NCI-H82 treated with DMSO at 0.1 percent for 48 hours (cell line): Measurements from ENCODE around the gene SENP2.
"Not testable (repeated sequence)": the region's sequence is repeated elsewhere in the genome, so short reads cannot be mapped to it uniquely, and the experiment has no call there.

Experiments used
- DNase-seq: peaks from one replicate; lab custom pipeline; 2025; ENCODE audit not compliant: unreplicated experiment; lab: John Stamatoyannopoulos, UW

SENP2 gene

GRCh38 chr3:185585859-185586685 lies at the start of gene SENP2:
TSS of gene SENP2 (plus strand) at chr3:185586295. CDS start at chr3:185586414, 119 bp downstream.
- peak; percentile 99 for DNase-seq

- DNase-seq, result no peak
Observed at GRCh38 chr3:185537369-185537970, 48.6 kb upstream of the SENP2 start.

- DNase-seq, result no peak
Observed at GRCh38 chr3:185539934-185540333, 46.2 kb upstream of the SENP2 start.

GRCh38 chr3:185540695-185541094 lies 45.4 kb upstream of the SENP2 start:
- DNase-seq, result no peak

GRCh38 chr3:185549122-185549521 lies 37.0 kb upstream of the SENP2 start:
- DNase-seq, result no peak

GRCh38 chr3:185549651-185550111 lies 36.4 kb upstream of the SENP2 start:
- DNase-seq, result no peak

- peak; percentile 75 for DNase-seq
Observed at GRCh38 chr3:185552358-185552877, 33.7 kb upstream of the SENP2 start, which contains the start of gene LIPH. TSS of gene LIPH (minus strand) at chr3:185552588. CDS start at chr3:185552471, 117 bp downstream.

- no peak for DNase-seq
Observed at GRCh38 chr3:185555101-185555501, 31.0 kb upstream of the SENP2 start.

GRCh38 chr3:185555860-185556347 lies 30.2 kb upstream of the SENP2 start:
- no peak for DNase-seq

- DNase-seq, result not testable (repeated sequence)
Observed at GRCh38 chr3:185556640-185557039, 29.5 kb upstream of the SENP2 start.

- no peak for DNase-seq
Observed at GRCh38 chr3:185558395-185558794, 27.7 kb upstream of the SENP2 start.

GRCh38 chr3:185559706-185560090 lies 26.4 kb upstream of the SENP2 start:
- DNase-seq, result no peak

GRCh38 chr3:185560676-185561075 lies 25.4 kb upstream of the SENP2 start:
- DNase-seq, result no peak

GRCh38 chr3:185561374-185561943 lies 24.6 kb upstream of the SENP2 start:
- no peak for DNase-seq

GRCh38 chr3:185561958-185562357 lies 24.1 kb upstream of the SENP2 start:
- DNase-seq, result no peak

- DNase-seq, result no peak
Observed at GRCh38 chr3:185572183-185572582, 13.9 kb upstream of the SENP2 start.

GRCh38 chr3:185575108-185575869 lies 10.8 kb upstream of the SENP2 start:
- peak; percentile 82 for DNase-seq

GRCh38 chr3:185582236-185582635 lies 3.9 kb upstream of the SENP2 start:
- DNase-seq, result no peak

- DNase-seq, result no peak
Observed at GRCh38 chr3:185582871-185583270, 3.2 kb upstream of the SENP2 start.

- no peak for DNase-seq
Observed at GRCh38 chr3:185583925-185584324, 2.2 kb upstream of the SENP2 start.

- DNase-seq, result no peak
Observed at GRCh38 chr3:185584686-185585085, 1.4 kb upstream of the SENP2 start.
